Gastrocnemius medialis (tissue), 4 donors: Measurements from ENCODE around the gene TM4SF20. TPM values are rescaled to one million over a fixed set of nuclear protein-coding genes. Genes with fewer than 3 reads are reported as not detected.

ENCODE experiments used
- ATAC-seq, 2 donors: fragments of 150-250 bp; one replicate each; pipeline ENCODE4 v1.9.1; 2016
- DNase-seq, 2 donors: peaks; one replicate each; pipeline ENCODE4 v3.0.0-alpha.2; 2019
- H3K27ac ChIP-seq, 4 donors: fragments of 200-600 bp; sonication (generic); 1 replicate in 1 of 4; 2 replicates in 3 of 4; pipeline ENCODE4 v1.5.1; 2016 to 2018; ENCODE audit warnings: mild to moderate bottlenecking in 2 of 4, moderate library complexity in 1 of 4
- H3K27me3 ChIP-seq, 3 donors: fragments of 200-600 bp; sonication (generic) in 2 of 3; 1 replicate in 1 of 3; 2 replicates in 2 of 3; pipeline versions ENCODE4 v1.5.1 to v1.6.0; 2016 to 2019; ENCODE audit warnings: mild to moderate bottlenecking in 1 of 3, moderate library complexity in 1 of 3
- H3K36me3 ChIP-seq, 2 donors: fragments of 200-600 bp; sonication (generic) in 1 of 2; one replicate each; pipeline ENCODE4 v1.5.1; 2017 to 2018
- H3K4me1 ChIP-seq, 2 donors: fragments of 200-600 bp; sonication (generic) in 1 of 2; one replicate each; pipeline ENCODE4 v1.5.1; 2016 to 2017; ENCODE audit warnings: mild to moderate bottlenecking in 2 of 2
- H3K4me3 ChIP-seq, 4 donors: fragments of 200-600 bp; sonication (generic) in 3 of 4; 1 replicate in 1 of 4; 2 replicates in 3 of 4; pipeline ENCODE4 v1.5.1; 2016 to 2019; ENCODE audit warnings: mild to moderate bottlenecking in 2 of 4
- H3K9me3 ChIP-seq, 3 donors: fragments of 200-600 bp; sonication (generic) in 2 of 3; 1 replicate in 1 of 3; 2 replicates in 2 of 3; pipeline ENCODE4 v1.5.1; 2016 to 2019
- POLR2A ChIP-seq, 2 donors: fragments of 450-650 bp; IDR thresholded peaks; one replicate each; pipeline ENCODE4 v1.6.1; 2017; ENCODE audit warnings: antibody characterized with exemption in 2 of 2, mild to moderate bottlenecking in 2 of 2, moderate library complexity in 2 of 2
- in situ Hi-C, 4 donors: fragments of 200-750 bp; cut with MboI; loops; one replicate each; pipeline versions ENCODE4 v1.15.0 to v1.8.0; 2017; ENCODE audit warnings: low sequenced_read_pairs in 4 of 4
- intact Hi-C: fragments of 100-400 bp; cut with DNase I; formaldehyde crosslinking; loops from one replicate; pipeline ENCODE4 v1.15.1; 2023; ENCODE audit warnings: low total_unique reads
- total RNA-seq, 4 donors: library from RNA; depleted of rRNA; stranded (reverse); fragments of >200 nt; gene quantifications; one replicate each; pipeline versions ENCODE4 v1.1.0 to v1.2.3, GENCODE V29; 2016
- TF ChIP-seq, protein P1 (sequence below), 5 experiments: fragments of 450-650 bp in 3 of 5; fragments of 200-600 bp in 2 of 5; sonication (generic) in 2 of 5; IDR thresholded peaks in 4 of 5; conservative IDR thresholded peaks in 1 of 5; 1 replicate in 4 of 5; 2 replicates in 1 of 5; pipeline ENCODE4 v1.5.1; 2016 to 2019; ENCODE audit warnings: antibody characterized with exemption in 5 of 5, mild to moderate bottlenecking in 3 of 5, moderate library complexity in 3 of 5

The TM4SF20 gene
- total RNA-seq, 4 donors from 2014 or later, result not detected

DNA sequence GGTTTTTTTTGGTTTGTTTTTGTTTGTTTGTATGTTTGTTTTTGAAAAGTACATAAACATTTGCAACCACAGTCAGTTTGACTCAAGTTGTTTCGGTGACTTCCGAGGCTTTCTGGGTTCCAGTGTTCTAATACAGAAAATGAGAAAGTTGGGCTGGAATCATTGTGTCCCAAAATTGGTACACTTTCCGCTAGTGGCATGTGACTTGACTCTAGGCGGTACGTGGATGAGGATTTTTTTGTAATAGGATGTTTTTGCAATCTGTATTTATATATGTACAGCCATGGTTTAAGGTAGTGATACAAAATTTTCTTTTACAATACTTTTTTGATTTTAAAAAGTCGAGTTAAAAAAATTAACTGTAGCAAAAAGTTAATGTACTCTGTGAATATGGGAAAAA lies 52.3 kb downstream of the TM4SF20 start:
- in situ Hi-C loops, result no loop called here
- Histone ChIP-seq H3K4me1 (peaks cover 19 to 25% of the 10 kb centered on the region in 2 donors), H3K27ac (no peak overlapping the region), H3K9me3 (no peaks in the 10 kb centered on the region), H3K27me3 (no peaks in the 10 kb centered on the region), H3K36me3 (peaks cover 0 to 14% of the 10 kb centered on the region in 2 donors), H3K4me3 (peak overlapping the region in 2 of 4 donors; percentile 92 to 98)
- intact Hi-C loops, result loop anchor here (5.0 kb wide), 1 partner anchor 194 kb away; no protein-coding TSS in a partner anchor
- ATAC-seq (no peak), DNase-seq (no peak)
- TF ChIP-seq, protein P1, sequence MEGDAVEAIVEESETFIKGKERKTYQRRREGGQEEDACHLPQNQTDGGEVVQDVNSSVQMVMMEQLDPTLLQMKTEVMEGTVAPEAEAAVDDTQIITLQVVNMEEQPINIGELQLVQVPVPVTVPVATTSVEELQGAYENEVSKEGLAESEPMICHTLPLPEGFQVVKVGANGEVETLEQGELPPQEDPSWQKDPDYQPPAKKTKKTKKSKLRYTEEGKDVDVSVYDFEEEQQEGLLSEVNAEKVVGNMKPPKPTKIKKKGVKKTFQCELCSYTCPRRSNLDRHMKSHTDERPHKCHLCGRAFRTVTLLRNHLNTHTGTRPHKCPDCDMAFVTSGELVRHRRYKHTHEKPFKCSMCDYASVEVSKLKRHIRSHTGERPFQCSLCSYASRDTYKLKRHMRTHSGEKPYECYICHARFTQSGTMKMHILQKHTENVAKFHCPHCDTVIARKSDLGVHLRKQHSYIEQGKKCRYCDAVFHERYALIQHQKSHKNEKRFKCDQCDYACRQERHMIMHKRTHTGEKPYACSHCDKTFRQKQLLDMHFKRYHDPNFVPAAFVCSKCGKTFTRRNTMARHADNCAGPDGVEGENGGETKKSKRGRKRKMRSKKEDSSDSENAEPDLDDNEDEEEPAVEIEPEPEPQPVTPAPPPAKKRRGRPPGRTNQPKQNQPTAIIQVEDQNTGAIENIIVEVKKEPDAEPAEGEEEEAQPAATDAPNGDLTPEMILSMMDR (IDR thresholded peaks at IDR 0.05 in 4 of 5, conservative IDR thresholded peaks at IDR 0.05 in 1 of 5), result no peak
- TF ChIP-seq POLR2A (IDR thresholded peaks at IDR 0.05), result no peak

DNA sequence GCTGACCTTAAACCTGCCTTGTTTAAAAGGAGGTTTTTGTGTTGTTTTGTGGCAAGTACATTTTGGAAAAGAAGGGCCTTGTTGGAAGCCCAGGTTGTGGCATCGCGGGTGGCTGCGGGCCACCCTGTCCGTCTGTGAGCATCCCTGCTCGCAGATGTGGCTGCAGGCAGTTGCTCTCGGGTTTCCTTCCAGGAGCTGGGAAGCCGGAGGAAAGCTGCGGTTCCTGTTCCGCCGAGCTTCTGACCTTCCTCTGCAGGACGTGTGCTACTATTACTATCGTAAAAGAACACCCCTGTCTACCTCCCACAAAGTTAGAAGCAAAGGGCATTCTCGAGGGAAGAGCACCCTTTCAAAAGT lies 53.3 kb downstream of the TM4SF20 start:
- in situ Hi-C loops, result no loop called here
- DNase-seq, result no peak
- peak overlapping the region; percentile 92 to 100 (median 95) for H3K4me3 ChIP-seq
- H3K27me3 ChIP-seq, result no peaks in the 10 kb centered on the region
- H3K27ac ChIP-seq, result peak overlapping the region; percentile 93 to 99 (median 96)
- peaks cover 19 to 25% of the 10 kb centered on the region in 2 donors for H3K4me1 ChIP-seq
- peaks cover 0 to 9% of the 10 kb centered on the region in 2 donors for H3K36me3 ChIP-seq
- TF ChIP-seq, protein P1 (IDR thresholded peaks at IDR 0.05 in 4 of 5, conservative IDR thresholded peaks at IDR 0.05 in 1 of 5), result no peak
- no peak for TF ChIP-seq POLR2A (IDR thresholded peaks at IDR 0.05)
- peak; percentile 30 to 37 for ATAC-seq
- intact Hi-C loops, result loop anchor here (1.0 to 5.0 kb wide), 2 partner anchors 17 to 194 kb away; no protein-coding TSS in a partner anchor
- H3K9me3 ChIP-seq, result no peaks in the 10 kb centered on the region

DNA sequence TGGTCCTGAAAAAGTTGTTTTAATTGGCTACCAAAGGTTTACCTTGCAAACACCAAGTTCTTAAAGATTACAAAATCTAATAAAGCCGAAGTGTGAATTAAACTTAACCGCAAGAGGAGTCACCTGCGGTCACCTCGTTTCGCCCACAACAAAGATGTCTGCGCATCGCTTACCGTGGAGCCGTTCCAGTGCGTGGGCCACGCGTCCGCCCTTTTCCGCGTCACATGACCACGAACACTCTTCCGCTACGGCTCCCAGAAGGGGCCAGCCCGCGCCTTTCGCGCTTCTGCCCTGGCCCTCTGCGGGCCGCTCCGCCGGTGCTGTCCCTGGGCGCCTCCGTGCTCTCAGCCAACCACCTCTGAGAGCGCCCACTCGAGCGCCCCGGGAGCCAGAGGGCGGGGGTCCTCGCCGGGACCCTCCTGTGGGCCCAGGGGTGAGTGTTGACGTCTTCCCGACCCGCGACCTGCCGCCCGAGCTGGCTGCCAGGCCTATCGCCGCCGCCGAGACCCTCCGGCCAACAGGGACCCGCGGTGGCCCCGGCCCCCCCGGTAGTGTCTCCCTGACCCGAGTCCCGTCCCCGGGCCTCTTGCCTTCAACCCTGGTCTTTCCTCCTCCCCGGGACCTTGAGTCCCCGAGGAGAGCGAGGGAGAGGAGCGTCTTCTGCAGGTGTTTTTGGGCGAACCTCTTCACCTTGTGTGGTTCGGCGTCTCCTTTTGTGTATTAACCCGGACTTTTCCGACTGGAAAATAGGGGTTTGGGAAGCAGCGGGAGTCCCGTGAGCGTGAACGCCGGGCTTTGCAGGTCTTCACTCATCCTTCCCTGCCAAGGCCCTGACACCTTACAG lies 53.9 kb downstream of the TM4SF20 start, which contains the start of gene MFF:
MFF (plus strand) TSS at position 257 of the 844 bp plus-strand sequence. CDS start 5,415 bp downstream, outside the sequence.
- TF ChIP-seq POLR2A (IDR thresholded peaks at IDR 0.05), result peak; percentile 79 to 87
- TF ChIP-seq, protein P1 (IDR thresholded peaks at IDR 0.05 in 4 of 5, conservative IDR thresholded peaks at IDR 0.05 in 1 of 5), result peak; percentile 5 to 38 (median 27)
- H3K4me3 ChIP-seq, result peak within 1 kb of the TSS; percentile 92 to 100 (median 95)
- DNase-seq, result peak; percentile 90 to 91
- H3K9me3 ChIP-seq, result no peaks in the 10 kb centered on the region
- H3K27me3 ChIP-seq, result no peaks in the 10 kb centered on the region
- peak within 1 kb of the TSS; percentile 93 to 99 (median 96) for H3K27ac ChIP-seq
- H3K4me1 ChIP-seq, result peaks cover 19 to 25% of the 10 kb centered on the region in 2 donors
- peak; percentile 98 for ATAC-seq
- H3K36me3 ChIP-seq, result peaks cover 0 to 3% of the 10 kb centered on the region in 2 donors
- in situ Hi-C loops (no loop called here), intact Hi-C loops (loop anchor here (1.0 to 5.0 kb wide), 2 partner anchors 16 to 193 kb away; no protein-coding TSS in a partner anchor)

GRCh38 chr2:227324642-227324994 lies 54.5 kb downstream of the TM4SF20 start:
- Histone ChIP-seq H3K27ac (peak overlapping the region; percentile 93 to 99 (median 96)), H3K9me3 (no peaks in the 10 kb centered on the region), H3K36me3 (no peaks in the 10 kb centered on the region), H3K4me1 (peaks cover 19 to 25% of the 10 kb centered on the region in 2 donors), H3K27me3 (no peaks in the 10 kb centered on the region), H3K4me3 (peak overlapping the region; percentile 92 to 100 (median 95))
- ATAC-seq, result peak; percentile 34 to 45
- TF ChIP-seq, protein P1 (IDR thresholded peaks at IDR 0.05 in 4 of 5, conservative IDR thresholded peaks at IDR 0.05 in 1 of 5), result no peak
- TF ChIP-seq POLR2A (IDR thresholded peaks at IDR 0.05), result no peak
- DNase-seq, result no peak
- intact Hi-C loops, result no loop called here
- in situ Hi-C loops, result no loop called here
